ELR (cell line): Measurements from ENCODE around the gene FBXL5.

Source experiments
- DNase-seq: peaks from one replicate; pipeline ENCODE4 v3.0.0-alpha.2; 2015; ENCODE audit warnings: low read depth

Gene FBXL5

GRCh38 chr4:15558561-15558960 is 96.6 kb downstream of the FBXL5 start:
- DNase-seq: no peak

GRCh38 chr4:15557786-15558550 is 97.2 kb downstream of the FBXL5 start:
- DNase-seq: no peak

GRCh38 chr4:15556511-15557092 is 98.6 kb downstream of the FBXL5 start:
- DNase-seq: no peak
